C4-2B (cell line): ENCODE results near the gene ZDHHC11B.
"Not testable (repeated sequence)": the region's sequence is repeated elsewhere in the genome, so short reads cannot be mapped to it uniquely, and the experiment has no call there.

Experiments used
- H3K27ac ChIP-seq: fragments of 450-650 bp; 2 replicates; pipeline ENCODE4 v1.5.1; 2017
- CTCF ChIP-seq: fragments of 450-650 bp; conservative IDR thresholded peaks from 2 replicates; pipeline ENCODE4 v1.5.1; 2017; ENCODE audit warnings: mild to moderate bottlenecking
- ZFX ChIP-seq: fragments of 450-650 bp; IDR thresholded peaks from 2 replicates; pipeline ENCODE4 v1.6.1; 2017

ZDHHC11B gene

DNA sequence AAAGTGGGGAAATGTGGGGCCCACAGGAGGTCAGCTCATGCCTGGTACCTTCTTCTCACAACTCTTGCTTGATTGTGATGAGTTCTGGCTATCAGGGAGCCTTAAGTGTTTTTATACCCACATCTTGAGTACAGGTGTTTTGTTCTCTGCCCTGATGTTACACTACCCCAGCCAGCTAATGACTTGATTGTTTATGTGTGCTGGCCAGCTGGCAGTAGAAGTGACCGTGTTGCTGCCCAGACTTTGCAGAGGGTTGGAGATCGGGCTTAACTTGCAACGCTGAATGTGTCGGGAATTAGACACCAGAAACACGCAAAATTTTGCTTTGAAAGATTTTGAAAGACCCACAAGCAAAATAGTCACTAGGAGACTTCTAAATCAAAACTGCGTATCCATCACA is 16.9 kb upstream of the ZDHHC11B start:
- no peak for TF ChIP-seq CTCF
- no peak for TF ChIP-seq ZFX
- H3K27ac ChIP-seq = peak overlapping the region; percentile 27; the same call in 1 of the 2 replicates

DNA sequence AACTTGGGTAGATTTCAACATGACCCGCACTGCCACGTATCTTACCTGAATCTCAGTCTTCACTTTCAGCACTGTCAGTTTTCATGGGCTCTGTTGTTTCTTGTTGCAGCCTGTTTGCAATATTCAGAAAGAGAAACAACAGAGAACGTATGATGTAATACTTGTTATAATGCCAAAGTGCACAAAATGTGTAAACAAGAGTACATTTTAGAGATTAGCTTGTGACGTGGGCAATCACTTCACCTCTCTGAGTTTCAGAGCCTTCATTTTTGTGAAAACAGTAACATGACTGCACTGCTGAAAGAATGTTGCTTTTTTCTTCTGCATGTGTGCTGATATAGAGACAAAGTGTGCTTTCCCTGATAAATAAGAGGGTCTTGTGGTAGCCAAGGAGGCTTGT is 16.5 kb upstream of the ZDHHC11B start:
- H3K27ac ChIP-seq = peak overlapping the region; percentile 27; the same call in 1 of the 2 replicates

GRCh38 chr5:798505-799138 is 14.1 kb upstream of the ZDHHC11B start:
- not testable (repeated sequence) for H3K27ac ChIP-seq

- not testable (repeated sequence) for H3K27ac ChIP-seq
These were observed 13.5 kb upstream of the ZDHHC11B start for GRCh38 chr5:797986-798385.

DNA sequence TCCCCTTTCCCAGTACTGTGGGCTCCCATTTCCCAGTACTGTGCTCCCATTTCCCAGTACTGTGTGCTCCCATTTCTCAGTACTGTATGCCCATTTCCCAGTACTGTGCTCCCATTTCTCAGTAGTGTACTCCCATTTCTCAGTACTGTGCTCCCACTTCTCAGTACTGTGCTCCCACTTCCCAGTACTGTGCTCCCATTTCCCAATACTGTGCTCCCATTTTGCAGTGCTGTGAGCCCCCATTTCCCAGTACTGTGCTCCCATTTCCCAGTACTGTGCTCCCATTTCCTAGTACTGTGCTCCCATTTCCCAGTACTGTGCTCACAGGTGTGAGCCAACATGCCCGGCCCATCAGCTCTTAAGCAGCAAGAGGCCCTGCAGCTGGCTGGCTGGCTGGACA is 11.3 kb upstream of the ZDHHC11B start:
- not testable (repeated sequence) for H3K27ac ChIP-seq

DNA sequence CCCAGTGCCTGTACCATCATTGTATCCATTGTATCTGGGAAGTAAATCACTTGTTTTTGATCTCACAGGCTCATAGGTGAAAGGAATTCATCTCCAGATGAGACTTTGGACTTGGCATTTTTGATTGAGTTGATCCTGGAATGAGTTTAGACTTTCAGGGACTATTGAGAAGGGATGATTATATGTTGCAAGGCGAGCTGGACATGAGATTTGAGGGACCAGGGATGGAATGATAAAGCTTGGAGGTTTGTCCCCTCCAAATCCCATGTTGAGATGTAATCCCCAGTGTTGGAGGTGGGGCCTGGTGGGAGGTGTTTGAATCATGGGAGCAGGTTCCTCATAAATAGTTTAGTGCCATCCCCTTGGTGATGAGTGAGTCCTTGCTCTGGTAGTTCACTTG is 10.4 kb upstream of the ZDHHC11B start:
- not testable (repeated sequence) for H3K27ac ChIP-seq

DNA sequence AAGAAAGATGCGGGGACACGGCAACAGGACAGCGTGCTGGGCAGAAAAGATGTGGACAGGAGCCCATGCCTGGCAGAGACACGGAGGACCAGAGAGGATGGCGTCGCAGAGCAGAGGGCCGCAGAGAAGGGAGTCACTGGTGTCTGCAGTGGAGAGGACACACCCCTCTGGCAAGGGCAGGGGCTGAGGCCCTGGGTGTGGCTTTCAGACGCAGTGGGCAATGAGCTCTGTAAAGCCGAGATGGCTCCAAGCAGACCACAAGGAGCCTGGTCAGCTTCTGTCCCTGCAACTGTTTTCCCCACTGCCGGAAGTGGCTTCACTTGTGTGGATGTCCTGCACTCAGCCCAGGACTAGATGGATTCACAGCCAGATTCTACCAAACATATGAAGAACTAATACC is 4.2 kb upstream of the ZDHHC11B start:
- not testable (repeated sequence) for H3K27ac ChIP-seq

- not testable (repeated sequence) for H3K27ac ChIP-seq
These were observed 3.3 kb upstream of the ZDHHC11B start for GRCh38 chr5:787857-788233.

DNA sequence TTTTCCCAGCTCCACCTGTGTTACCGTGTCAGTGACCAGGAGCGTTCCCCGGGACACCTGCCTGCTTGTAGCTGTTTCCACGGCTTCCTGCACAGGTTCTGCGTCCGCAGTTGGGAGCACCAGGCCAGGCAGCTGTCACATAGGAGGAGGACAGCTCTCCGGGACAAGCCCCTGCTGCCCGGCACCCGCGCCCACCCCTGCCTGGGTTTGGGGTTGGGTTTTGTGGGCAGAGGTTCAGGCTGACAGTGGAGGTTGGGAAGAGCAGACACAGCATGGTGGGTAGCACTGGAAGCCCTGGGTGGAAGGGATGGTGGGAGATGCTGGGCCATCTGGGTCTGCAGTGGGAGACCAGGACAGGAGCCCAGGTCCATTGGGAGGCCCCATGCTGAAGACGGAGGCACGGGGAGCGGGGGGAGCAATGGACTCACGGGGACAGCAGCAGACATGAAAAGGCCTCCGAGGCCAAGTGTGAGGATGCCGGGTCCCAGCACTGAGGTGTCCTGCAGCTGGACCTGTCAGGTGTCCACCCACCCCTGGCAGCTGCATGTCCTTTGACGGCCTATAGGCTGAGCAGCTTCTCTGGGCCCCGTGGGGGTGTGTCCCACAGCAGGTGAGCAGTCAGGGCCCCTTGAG is 2.8 kb upstream of the ZDHHC11B start:
- not testable (repeated sequence) for H3K27ac ChIP-seq

GRCh38 chr5:785181-785705 is 714 bp upstream of the ZDHHC11B start:
- H3K27ac ChIP-seq = peak overlapping the region; percentile 78

- peak overlapping the region; percentile 78 for H3K27ac ChIP-seq
These were observed 575 bp downstream of the ZDHHC11B start for GRCh38 chr5:783881-784427.

DNA sequence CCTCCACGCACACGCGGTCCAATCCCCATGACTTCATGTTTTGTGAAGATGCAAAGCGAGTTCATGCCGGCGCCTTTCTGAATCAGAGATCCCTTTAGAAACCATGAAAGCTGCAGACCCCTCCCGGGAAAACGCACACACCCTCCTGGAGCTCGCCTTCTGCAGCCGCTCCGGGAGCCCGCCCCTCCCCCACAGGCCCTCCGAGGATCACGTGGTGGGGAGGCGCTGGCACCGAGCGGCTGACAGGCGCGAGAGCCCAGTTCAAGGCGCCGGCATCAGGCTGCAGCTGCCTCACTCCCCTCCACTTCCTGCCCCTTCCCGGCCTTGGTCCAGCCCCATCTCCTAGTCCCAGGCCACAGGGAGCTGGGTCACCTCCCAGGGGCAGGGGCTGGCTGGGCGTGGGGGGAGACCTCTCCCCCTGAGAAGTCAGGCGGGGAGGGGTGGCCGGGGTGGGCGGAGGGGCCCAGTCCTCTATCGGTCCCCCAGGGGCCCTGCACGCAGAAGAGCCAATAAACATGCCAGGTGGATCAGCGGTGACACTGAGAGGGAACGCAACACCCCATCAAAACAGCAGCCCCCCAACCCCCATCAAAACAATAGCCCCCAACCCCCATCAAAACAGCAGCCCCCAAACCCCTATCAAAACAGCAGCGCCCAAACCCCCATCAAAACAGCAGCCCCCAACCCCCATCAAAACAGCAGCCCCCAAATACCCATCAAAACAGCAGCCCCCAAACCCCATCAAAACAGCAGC is 1.3 kb downstream of the ZDHHC11B start:
- not testable (repeated sequence) for H3K27ac ChIP-seq

- H3K27ac ChIP-seq = not testable (repeated sequence)
These were observed 2.2 kb downstream of the ZDHHC11B start for GRCh38 chr5:782356-782755.

- H3K27ac ChIP-seq = not testable (repeated sequence)
These were observed 4.0 kb downstream of the ZDHHC11B start for GRCh38 chr5:780571-780970.

DNA sequence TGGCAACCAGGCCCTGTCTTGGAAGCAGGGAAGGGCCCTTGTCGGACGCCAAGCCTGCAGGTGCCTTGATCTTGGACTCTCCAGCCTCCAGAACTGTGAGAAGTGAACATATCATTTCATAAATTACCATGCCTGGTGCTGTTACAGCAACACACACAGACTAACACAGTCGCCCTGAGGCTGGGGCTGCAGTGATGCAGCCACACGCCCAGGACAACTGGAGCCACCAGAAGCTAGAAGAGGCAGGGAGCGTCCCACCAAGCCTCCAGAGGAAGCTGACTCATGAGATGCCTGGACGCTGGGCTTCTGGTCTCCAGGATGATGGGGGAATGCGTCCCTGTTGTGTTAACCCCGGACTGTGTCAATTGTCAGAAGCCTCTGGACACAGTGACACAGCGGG is 5.6 kb downstream of the ZDHHC11B start:
- not testable (repeated sequence) for H3K27ac ChIP-seq

- not testable (repeated sequence) for H3K27ac ChIP-seq
These were observed 6.1 kb downstream of the ZDHHC11B start for GRCh38 chr5:778421-778820.
